ENCODE measurements around the gene STH. TPM values are rescaled to one million over a fixed set of nuclear protein-coding genes. Genes with fewer than 3 reads are reported as not detected.
"Not testable (repeated sequence)": the region's sequence is repeated elsewhere in the genome, so short reads cannot be mapped to it uniquely, and the experiment has no call there.

STH gene
- total RNA-seq, 2 experiments from 2014 or later: not detected

- no peak overlapping the region for H3K27ac Mint-ChIP-seq
- H3K9me3 Mint-ChIP-seq (ENCODE audit: low read depth): no peaks in the 10 kb centered on the region
- no peak for ATAC-seq
- CTCF ChIA-PET: interaction anchor here (0.8 to 1.7 kb wide), 2 partner anchors 19 to 180 kb away, joined by 3 to 4 read pairs; no protein-coding TSS in a partner anchor
- H3K27me3 Mint-ChIP-seq: no peaks in the 10 kb centered on the region
- DNase-seq: no peak
- no peak overlapping the region for H3K4me3 Mint-ChIP-seq
- H3K36me3 Mint-ChIP-seq: no peaks in the 10 kb centered on the region
- H3K4me1 Mint-ChIP-seq: peaks cover 3% of the 10 kb centered on the region
Measured at GRCh38 chr17:46007461-46007965, 8.5 kb downstream of the STH start.

DNA sequence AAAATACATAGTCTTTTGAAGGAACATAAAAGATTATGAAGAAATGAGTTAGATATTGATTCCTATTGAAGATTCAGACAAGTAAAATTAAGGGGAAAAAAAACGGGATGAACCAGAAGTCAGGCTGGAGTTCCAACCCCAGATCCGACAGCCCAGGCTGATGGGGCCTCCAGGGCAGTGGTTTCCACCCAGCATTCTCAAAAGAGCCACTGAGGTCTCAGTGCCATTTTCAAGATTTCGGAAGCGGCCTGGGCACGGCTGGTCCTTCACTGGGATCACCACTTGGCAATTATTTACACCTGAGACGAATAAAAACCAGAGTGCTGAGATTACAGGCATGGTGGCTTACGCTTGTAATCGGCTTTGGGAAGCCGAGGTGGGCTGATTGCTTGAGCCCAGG lies 9.5 kb downstream of the STH start:
- CTCF ChIA-PET: interaction anchor here (1.1 kb wide), 1 partner anchor 204 kb away, joined by 3 read pairs; no protein-coding TSS in a partner anchor
- no peaks in the 10 kb centered on the region for H3K36me3 Mint-ChIP-seq
- H3K27me3 Mint-ChIP-seq: no peaks in the 10 kb centered on the region
- no peak overlapping the region for H3K27ac Mint-ChIP-seq
- H3K9me3 Mint-ChIP-seq (ENCODE audit: low read depth): no peaks in the 10 kb centered on the region
- H3K4me1 Mint-ChIP-seq: peaks cover under 1% of the 10 kb centered on the region
- ATAC-seq (no peak), DNase-seq (no peak)
- H3K4me3 Mint-ChIP-seq: no peak overlapping the region

GRCh38 chr17:46009681-46010596 lies 10.9 kb downstream of the STH start:
- H3K27me3 Mint-ChIP-seq: no peaks in the 10 kb centered on the region
- H3K36me3 Mint-ChIP-seq: no peaks in the 10 kb centered on the region
- H3K4me1 Mint-ChIP-seq: no peaks in the 10 kb centered on the region
- H3K9me3 Mint-ChIP-seq (ENCODE audit: low read depth): no peaks in the 10 kb centered on the region
- CTCF ChIA-PET: interaction anchor here (1.2 kb wide), 1 partner anchor 203 kb away, joined by 3 read pairs; no protein-coding TSS in a partner anchor
- H3K4me3 Mint-ChIP-seq: no peak overlapping the region
- no peak for DNase-seq
- no peak overlapping the region for H3K27ac Mint-ChIP-seq
- ATAC-seq: no peak

DNA sequence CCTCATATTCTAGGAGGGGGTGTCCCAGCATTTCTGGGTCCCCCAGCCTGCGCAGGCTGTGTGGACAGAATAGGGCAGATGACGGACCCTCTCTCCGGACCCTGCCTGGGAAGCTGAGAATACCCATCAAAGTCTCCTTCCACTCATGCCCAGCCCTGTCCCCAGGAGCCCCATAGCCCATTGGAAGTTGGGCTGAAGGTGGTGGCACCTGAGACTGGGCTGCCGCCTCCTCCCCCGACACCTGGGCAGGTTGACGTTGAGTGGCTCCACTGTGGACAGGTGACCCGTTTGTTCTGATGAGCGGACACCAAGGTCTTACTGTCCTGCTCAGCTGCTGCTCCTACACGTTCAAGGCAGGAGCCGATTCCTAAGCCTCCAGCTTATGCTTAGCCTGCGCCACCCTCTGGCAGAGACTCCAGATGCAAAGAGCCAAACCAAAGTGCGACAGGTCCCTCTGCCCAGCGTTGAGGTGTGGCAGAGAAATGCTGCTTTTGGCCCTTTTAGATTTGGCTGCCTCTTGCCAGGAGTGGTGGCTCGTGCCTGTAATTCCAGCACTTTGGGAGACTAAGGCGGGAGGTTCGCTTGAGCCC lies 11.6 kb downstream of the STH start:
- no peaks in the 10 kb centered on the region for H3K9me3 Mint-ChIP-seq (ENCODE audit: low read depth)
- H3K27ac Mint-ChIP-seq: no peak overlapping the region
- no peak for ATAC-seq
- H3K36me3 Mint-ChIP-seq: no peaks in the 10 kb centered on the region
- no peaks in the 10 kb centered on the region for H3K4me1 Mint-ChIP-seq
- no peak overlapping the region for H3K4me3 Mint-ChIP-seq
- no peaks in the 10 kb centered on the region for H3K27me3 Mint-ChIP-seq
- CTCF ChIA-PET: interaction anchor here (1.2 kb wide), 1 partner anchor 202 kb away, joined by 3 read pairs; no protein-coding TSS in a partner anchor
- DNase-seq: no peak

GRCh38 chr17:46011711-46012505 lies 12.9 kb downstream of the STH start:
- H3K4me3 Mint-ChIP-seq: no peak overlapping the region
- ATAC-seq (no peak), DNase-seq (no peak)
- no peaks in the 10 kb centered on the region for H3K36me3 Mint-ChIP-seq
- H3K27ac Mint-ChIP-seq: no peak overlapping the region
- no peaks in the 10 kb centered on the region for H3K27me3 Mint-ChIP-seq
- CTCF ChIA-PET: interaction anchor here (1.1 kb wide), 1 partner anchor 9 kb away, joined by 3 read pairs; no protein-coding TSS in a partner anchor
- H3K9me3 Mint-ChIP-seq (ENCODE audit: low read depth): no peaks in the 10 kb centered on the region
- no peaks in the 10 kb centered on the region for H3K4me1 Mint-ChIP-seq

DNA sequence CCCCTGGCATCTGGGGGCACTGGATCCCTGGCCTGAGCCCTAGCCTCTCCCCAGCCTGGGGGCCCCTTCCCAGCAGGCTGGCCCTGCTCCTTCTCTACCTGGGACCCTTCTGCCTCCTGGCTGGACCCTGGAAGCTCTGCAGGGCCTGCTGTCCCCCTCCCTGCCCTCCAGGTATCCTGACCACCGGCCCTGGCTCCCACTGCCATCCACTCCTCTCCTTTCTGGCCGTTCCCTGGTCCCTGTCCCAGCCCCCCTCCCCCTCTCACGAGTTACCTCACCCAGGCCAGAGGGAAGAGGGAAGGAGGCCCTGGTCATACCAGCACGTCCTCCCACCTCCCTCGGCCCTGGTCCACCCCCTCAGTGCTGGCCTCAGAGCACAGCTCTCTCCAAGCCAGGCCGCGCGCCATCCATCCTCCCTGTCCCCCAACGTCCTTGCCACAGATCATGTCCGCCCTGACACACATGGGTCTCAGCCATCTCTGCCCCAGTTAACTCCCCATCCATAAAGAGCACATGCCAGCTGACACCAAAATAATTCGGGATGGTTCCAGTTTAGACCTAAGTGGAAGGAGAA lies 13.5 kb downstream of the STH start:
- H3K4me3 Mint-ChIP-seq: no peak overlapping the region
- ATAC-seq (no peak), DNase-seq (no peak)
- CTCF ChIA-PET: interaction anchor here (1.1 to 1.6 kb wide), 2 partner anchors 10 kb away, joined by 3 to 5 read pairs; no protein-coding TSS in a partner anchor
- no peaks in the 10 kb centered on the region for H3K27me3 Mint-ChIP-seq
- H3K36me3 Mint-ChIP-seq: no peaks in the 10 kb centered on the region
- H3K4me1 Mint-ChIP-seq: no peaks in the 10 kb centered on the region
- no peaks in the 10 kb centered on the region for H3K9me3 Mint-ChIP-seq (ENCODE audit: low read depth)
- H3K27ac Mint-ChIP-seq: no peak overlapping the region

DNA sequence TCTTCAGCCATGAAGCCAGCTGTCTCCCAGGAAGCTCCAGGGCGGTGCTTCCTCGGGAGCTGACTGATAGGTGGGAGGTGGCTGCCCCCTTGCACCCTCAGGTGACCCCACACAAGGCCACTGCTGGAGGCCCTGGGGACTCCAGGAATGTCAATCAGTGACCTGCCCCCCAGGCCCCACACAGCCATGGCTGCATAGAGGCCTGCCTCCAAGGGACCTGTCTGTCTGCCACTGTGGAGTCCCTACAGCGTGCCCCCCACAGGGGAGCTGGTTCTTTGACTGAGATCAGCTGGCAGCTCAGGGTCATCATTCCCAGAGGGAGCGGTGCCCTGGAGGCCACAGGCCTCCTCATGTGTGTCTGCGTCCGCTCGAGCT lies 14.1 kb downstream of the STH start:
- Mint-ChIP-seq H3K36me3 (no peaks in the 10 kb centered on the region), H3K9me3 (ENCODE audit: low read depth) (no peaks in the 10 kb centered on the region), H3K27me3 (no peaks in the 10 kb centered on the region), H3K4me1 (no peaks in the 10 kb centered on the region), H3K4me3 (no peak overlapping the region), H3K27ac (no peak overlapping the region)
- no peak for DNase-seq
- ATAC-seq: no peak
- CTCF ChIA-PET: interaction anchor here (1.6 kb wide), 1 partner anchor 10 kb away, joined by 5 read pairs; no protein-coding TSS in a partner anchor

- no peak overlapping the region for H3K4me3 Mint-ChIP-seq
- no peak overlapping the region for H3K27ac Mint-ChIP-seq
- ATAC-seq: no peak
- no peaks in the 10 kb centered on the region for H3K9me3 Mint-ChIP-seq (ENCODE audit: low read depth)
- CTCF ChIA-PET: interaction anchor here (1.6 kb wide), 1 partner anchor 11 kb away, joined by 5 read pairs; no protein-coding TSS in a partner anchor
- no peaks in the 10 kb centered on the region for H3K36me3 Mint-ChIP-seq
- no peak for DNase-seq
- H3K27me3 Mint-ChIP-seq: no peaks in the 10 kb centered on the region
- no peaks in the 10 kb centered on the region for H3K4me1 Mint-ChIP-seq
Measured at GRCh38 chr17:46013502-46014165, 14.6 kb downstream of the STH start.

DNA sequence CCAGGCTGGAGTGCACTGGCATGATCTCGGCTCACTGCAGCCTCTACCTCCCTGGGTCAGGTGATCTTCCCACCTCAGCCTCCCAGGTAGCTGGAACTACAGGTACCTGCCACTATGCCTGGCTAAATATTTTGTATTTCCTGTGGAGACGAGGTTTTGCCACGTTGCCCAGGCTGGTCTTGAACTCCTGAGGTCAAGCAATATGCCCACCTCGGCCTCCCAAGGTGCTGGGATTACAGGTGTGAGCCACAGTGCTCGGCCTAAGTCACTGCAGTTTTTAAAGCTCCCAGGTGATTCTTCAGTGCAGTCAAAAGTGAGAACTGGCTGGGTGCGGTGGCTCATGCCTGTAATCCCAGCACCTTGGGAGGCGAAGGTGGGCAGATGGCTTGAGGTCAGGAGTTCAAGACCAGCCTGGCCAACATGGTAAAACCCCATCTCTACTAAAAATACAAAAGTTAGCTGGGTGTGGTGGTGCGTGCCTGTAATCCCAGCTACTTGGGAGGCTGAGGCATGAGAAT lies 20.4 kb downstream of the STH start:
- H3K27ac Mint-ChIP-seq: peak overlapping the region; percentile 85
- H3K9me3 Mint-ChIP-seq (ENCODE audit: low read depth); DNase-seq; ATAC-seq; H3K4me3 Mint-ChIP-seq; H3K27me3 Mint-ChIP-seq; H3K36me3 Mint-ChIP-seq: not testable (repeated sequence)
- CTCF ChIA-PET: interaction anchor here (1.7 to 6.9 kb wide), 2 partner anchors 16 to 25 kb away, joined by 5 to 39 read pairs; no protein-coding TSS in a partner anchor
- H3K4me1 Mint-ChIP-seq: peaks cover 17% of the 10 kb centered on the region

DNA sequence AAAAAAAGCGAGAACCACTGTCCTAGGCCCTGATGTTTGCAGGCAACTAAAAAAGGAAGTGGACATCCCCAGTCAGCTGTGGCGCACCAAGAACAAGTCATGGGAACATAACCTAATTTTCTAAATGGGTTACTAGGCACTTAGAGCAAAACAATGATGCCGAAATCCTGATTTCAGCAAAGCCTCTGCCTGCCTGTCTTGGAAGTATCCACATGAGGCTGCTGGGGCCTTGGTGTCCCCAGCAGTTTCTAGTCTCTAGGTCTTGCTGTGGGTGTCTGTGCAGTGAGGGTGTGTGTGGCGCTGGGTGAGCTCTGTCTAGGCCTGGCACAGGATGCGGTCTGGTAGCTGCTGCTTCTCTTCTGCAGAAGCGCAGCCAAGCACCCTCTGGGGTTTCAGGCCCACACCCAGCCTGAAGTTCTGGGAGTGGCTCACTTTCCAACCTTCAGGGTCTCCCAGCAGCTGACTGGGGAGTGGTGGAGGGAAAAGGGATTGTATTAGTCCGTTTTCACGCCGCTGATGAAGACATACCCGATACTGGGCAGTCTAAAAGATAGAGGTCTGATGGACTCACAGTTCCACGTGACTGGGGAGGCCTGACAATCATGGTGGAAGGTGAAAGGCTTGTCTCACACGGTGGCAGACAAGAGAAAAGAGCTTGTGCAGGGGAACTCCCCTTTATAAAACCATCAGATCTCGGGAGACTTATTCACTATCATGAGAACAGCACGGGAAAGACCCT lies 21.1 kb downstream of the STH start:
- peaks cover 3% of the 10 kb centered on the region for H3K36me3 Mint-ChIP-seq
- H3K4me1 Mint-ChIP-seq: peaks cover 17% of the 10 kb centered on the region
- H3K27ac Mint-ChIP-seq: peak overlapping the region; percentile 85
- DNase-seq (peak; percentile 83), ATAC-seq (peak; percentile 96)
- CTCF ChIA-PET: interaction anchor here (0.8 to 6.9 kb wide), 2 partner anchors 17 to 25 kb away, joined by 3 to 39 read pairs; no protein-coding TSS in a partner anchor
- H3K27me3 Mint-ChIP-seq: no peaks in the 10 kb centered on the region
- H3K4me3 Mint-ChIP-seq: no peak overlapping the region
- no peaks in the 10 kb centered on the region for H3K9me3 Mint-ChIP-seq (ENCODE audit: low read depth)

DNA sequence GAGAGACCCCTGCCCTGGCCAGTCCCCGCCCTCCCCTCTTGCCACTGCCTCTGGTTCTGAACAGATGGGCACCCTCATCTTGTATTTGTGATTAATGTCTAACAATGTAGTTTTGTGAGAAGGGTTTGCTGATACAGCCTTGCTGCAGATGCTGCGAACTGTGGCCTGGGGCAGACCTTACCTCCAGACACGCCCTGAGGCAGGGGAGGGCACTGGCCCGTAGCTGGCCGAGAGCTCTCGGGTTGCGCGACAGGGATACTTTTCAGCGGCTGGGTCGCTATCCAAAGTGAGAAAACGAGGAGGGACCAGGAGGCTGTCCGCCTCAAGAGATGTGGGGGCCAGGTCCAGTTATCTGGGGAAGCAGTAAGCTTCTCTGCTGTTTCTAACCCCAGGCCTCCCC lies 21.9 kb downstream of the STH start:
- DNase-seq (no peak), ATAC-seq (no peak)
- Mint-ChIP-seq H3K9me3 (ENCODE audit: low read depth) (no peaks in the 10 kb centered on the region), H3K27me3 (no peaks in the 10 kb centered on the region), H3K4me1 (peaks cover 17% of the 10 kb centered on the region), H3K27ac (peak overlapping the region; percentile 14), H3K36me3 (peaks cover 3% of the 10 kb centered on the region), H3K4me3 (no peak overlapping the region)
- CTCF ChIA-PET: interaction anchor here (0.7 to 6.9 kb wide), 2 partner anchors 18 to 173 kb away, joined by 3 to 39 read pairs; no protein-coding TSS in a partner anchor
